Motor neuron (in vitro differentiated cells): Measurements from ENCODE around the gene DHX8. TPM values are rescaled to one million over a fixed set of nuclear protein-coding genes. Genes with fewer than 3 reads are reported as not detected.
"Not testable (repeated sequence)": the region's sequence is repeated elsewhere in the genome, so short reads cannot be mapped to it uniquely, and the experiment has no call there.

Experiments used
- ATAC-seq, 8 experiments: fragments of 200-7000 bp; cut with Tn5 transposase; replicated peaks in 6 of 8; 2 replicates each; pipeline ENCODE4 v1.8.0; 2021; ENCODE audit warnings: mild to moderate bottlenecking in 8 of 8, moderate library complexity in 8 of 8
- H3K27ac ChIP-seq, 2 donors: fragments of 250-450 bp; sonication (Bioruptor Pico); 2 replicates each; pipeline ENCODE4 v1.9.0; 2021; ENCODE audit warnings: antibody characterized with exemption in 2 of 2, mild to moderate bottlenecking in 2 of 2, moderate library complexity in 1 of 2
- H3K4me1 ChIP-seq, 2 donors: fragments of 250-450 bp; sonication (Bioruptor Pico); replicated peaks in 1 of 2; 2 replicates each; pipeline ENCODE4 v1.6.1; 2021; ENCODE audit warnings: antibody characterized with exemption in 2 of 2, mild to moderate bottlenecking in 2 of 2, moderate library complexity in 1 of 2
- H3K4me3 ChIP-seq, 5 donors: fragments of 250-450 bp; sonication (Bioruptor Pico); 2 replicates each; pipeline ENCODE4 v1.9.0; 2021; ENCODE audit warnings: antibody characterized with exemption in 5 of 5, mild to moderate bottlenecking in 5 of 5, moderate library complexity in 4 of 5
- WGBS, 10 experiments: fragments of 450-650 bp; shearing (Covaris generic); methylation state at CpG; one replicate each; pipeline ENCODE4 v1.0.0; 2022; 5-methylcytosine and 5-hydroxymethylcytosine counted together
- in situ Hi-C, 9 experiments: fragments of 400-800 bp; cut with MboI; loops; one replicate each; pipeline ENCODE4 v1.15.0; 2021; ENCODE audit warnings: low sequenced_read_pairs in 9 of 9, low pct_unique_long_range_greater_than_20kb in 2 of 9; ENCODE audit not compliant: unreplicated experiment in 9 of 9
- total RNA-seq, 8 experiments: library from RNA; unstranded; fragments of 300-600 nt; gene quantifications; 2 replicates each; pipeline versions ENCODE4 v1.2.3 to v1.2.4, GENCODE V29; 2022

The DHX8 gene
- total RNA-seq, 8 experiments from 2014 or later: 16.9 to 54.2 (median 33.9) TPM

GRCh38 chr17:43509440-43509839 is 25.7 kb downstream of the DHX8 start:
- H3K27ac ChIP-seq, in situ Hi-C loops, H3K4me1 ChIP-seq, ATAC-seq, H3K4me3 ChIP-seq: not testable (repeated sequence)
- 80 to 100% (median 98%) methylated on average over 1 to 7 of the region's 7 CpGs; no CpG with 5 or more reads in 3 of the 10 experiments for WGBS, 10 experiments

- in situ Hi-C loops, H3K4me1 ChIP-seq, H3K27ac ChIP-seq, H3K4me3 ChIP-seq, ATAC-seq: not testable (repeated sequence)
- WGBS, 10 experiments: 80 to 100% (median 100%) methylated on average over 1 to 3 of the region's 3 CpGs; no CpG with 5 or more reads in 3 of the 10 experiments
Observed at GRCh38 chr17:43511199-43511598, 27.4 kb downstream of the DHX8 start.

- WGBS, 10 experiments: 43 to 86% methylated on average over 1 of the region's 1 CpG; no CpG with 5 or more reads in 8 of the 10 experiments
- Histone ChIP-seq H3K27ac (no peak overlapping the region), H3K4me1 (no peaks in the 10 kb centered on the region), H3K4me3 (no peak overlapping the region)
- ATAC-seq: peak in 2 of 8 experiments; percentile 11 to 42
- in situ Hi-C loops: no loop called here
Observed at GRCh38 chr17:43515656-43516055, 31.9 kb downstream of the DHX8 start.

DNA sequence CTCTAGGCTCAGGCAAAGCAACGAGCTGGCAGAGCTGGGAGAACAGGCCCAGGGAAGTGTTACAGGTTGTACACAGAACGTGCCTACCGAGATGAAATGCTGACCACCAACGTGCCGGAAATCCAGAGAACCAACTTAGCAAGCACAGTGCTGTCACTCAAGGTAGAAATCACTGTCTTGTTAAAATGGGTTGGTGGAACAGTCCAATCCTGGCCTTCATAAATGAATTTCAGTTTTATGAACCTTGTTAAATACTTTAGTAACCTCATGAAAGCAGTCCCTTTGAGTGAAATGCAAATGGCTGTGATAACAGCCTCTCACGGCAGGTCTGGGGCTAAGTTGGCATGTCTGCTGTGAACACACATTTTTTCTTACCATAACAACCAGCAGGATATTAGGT is 33.4 kb downstream of the DHX8 start:
- peak in 1 of 8 experiments; percentile 12 for ATAC-seq
- Histone ChIP-seq H3K27ac (no peak overlapping the region), H3K4me3 (no peak overlapping the region), H3K4me1 (no peaks in the 10 kb centered on the region)
- WGBS, 10 experiments: 50 to 100% (median 88%) methylated on average over 1 to 4 of the region's 6 CpGs; no CpG with 5 or more reads in 2 of the 10 experiments
- in situ Hi-C loops: no loop called here

DNA sequence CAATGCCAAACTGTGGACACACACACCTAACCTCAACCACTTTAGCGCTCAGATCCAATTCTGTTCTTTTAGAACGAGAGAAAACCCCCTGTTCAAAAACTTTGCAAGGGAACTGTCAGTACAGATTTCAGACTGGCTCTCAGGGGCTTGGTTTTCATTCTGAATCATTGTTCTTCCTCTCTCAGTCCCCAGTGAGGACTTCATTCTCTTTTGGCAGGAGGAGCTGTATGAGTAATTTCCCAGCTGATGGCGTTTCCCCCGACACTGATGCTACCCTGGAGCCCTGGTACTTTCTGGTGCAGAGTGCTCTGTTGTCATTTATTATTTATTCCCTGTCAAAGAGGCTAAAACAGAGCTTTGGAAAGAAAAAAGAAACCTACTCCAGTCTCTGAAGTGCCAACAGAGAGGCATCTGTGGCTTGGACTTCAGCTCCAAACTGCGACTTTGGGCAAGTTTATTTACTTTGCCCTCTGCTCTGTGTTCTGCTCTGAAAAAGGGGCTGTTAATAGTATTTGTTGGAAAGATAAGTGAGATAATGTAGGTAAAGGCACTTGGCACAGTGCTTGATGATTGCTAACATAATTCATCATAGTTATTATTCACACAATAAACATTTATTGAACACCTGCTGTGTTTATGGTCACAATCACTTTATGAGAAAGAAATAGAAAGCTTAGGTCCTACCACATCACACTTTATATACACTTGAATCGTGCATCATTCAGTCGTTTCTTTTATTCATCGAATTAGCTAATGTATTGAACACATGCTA is 34.0 kb downstream of the DHX8 start:
- ATAC-seq: peak in 2 of 8 experiments; percentile 47 to 56
- Histone ChIP-seq H3K4me3 (no peak overlapping the region), H3K4me1 (no peaks in the 10 kb centered on the region), H3K27ac (no peak overlapping the region)
- WGBS, 10 experiments: 53 to 94% (median 85%) methylated on average over 2 to 7 of the region's 8 CpGs; no CpG with 5 or more reads in 1 of the 10 experiments
- in situ Hi-C loops: no loop called here

DNA sequence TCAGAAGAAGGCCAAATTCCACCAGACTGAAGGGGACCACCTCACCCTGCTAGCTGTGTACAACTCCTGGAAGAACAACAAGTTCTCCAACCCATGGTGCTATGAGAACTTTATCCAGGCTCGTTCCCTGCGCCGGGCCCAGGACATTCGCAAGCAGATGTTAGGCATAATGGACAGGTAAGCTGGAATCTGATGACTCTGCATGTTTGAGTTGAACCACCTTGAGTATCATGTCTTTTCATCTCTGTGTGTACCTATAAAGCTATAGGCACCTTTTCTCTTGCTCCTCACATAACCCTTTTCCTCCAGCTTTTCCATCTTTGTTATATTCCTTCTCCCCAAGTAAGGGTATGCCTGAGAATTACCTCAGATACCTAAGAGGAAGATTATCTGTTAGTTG is 37.6 kb downstream of the DHX8 start:
- in situ Hi-C loops: no loop called here
- no peak overlapping the region for H3K4me3 ChIP-seq
- no peak overlapping the region for H3K27ac ChIP-seq
- H3K4me1 ChIP-seq: peaks cover 0 to 7% of the 10 kb centered on the region in 2 donors
- ATAC-seq: no peak
- WGBS, 10 experiments: 80 to 100% (median 98%) methylated on average over 1 to 4 of the region's 4 CpGs; no CpG with 5 or more reads in 4 of the 10 experiments

GRCh38 chr17:43524945-43525575 is 41.3 kb downstream of the DHX8 start:
- peaks cover 7 to 22% of the 10 kb centered on the region in 2 donors for H3K4me1 ChIP-seq
- peak in 3 of 8 experiments; percentile 47 to 83 (median 78) for ATAC-seq
- H3K27ac ChIP-seq: no peak overlapping the region
- 60 to 100% (median 80%) methylated on average over 1 to 6 of the region's 8 CpGs; no CpG with 5 or more reads in 3 of the 10 experiments for WGBS, 10 experiments
- H3K4me3 ChIP-seq: no peak overlapping the region
- in situ Hi-C loops: no loop called here

DNA sequence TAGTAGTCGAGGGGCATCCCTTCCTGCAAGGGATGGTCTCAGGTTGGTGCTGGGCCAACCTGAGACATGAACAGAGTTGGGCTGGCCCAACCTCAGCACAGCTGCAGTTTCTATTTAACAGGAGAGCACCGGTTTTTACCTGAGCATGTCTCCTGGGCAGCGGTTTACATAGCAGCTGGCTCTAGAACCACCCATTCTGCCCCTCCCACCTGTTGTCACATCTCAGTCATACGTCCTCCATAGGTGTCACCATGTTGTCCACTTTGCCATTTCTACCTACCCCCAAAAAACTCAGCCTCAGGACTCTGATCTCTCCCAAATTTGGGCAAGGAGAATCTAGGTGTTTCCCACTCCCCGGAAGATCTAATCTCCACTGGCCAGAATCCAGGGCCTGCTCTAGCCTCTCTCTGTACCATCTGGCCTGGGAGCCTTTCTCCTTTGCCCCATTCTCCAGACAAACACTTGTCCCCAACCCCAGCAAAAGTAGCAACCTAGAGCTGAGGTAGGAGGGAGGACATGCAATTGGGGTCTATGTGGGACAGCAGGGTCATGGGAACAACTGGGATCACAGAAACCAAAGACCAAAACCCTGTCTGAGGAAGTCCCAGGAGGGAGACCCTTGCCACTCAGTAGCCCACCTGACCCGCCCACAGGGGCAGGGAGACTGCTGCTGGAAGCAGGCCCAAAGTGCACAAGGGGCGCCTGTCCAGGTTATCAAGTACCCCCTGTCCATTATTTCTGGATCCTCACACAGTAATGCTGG is 43.3 kb downstream of the DHX8 start:
- peaks cover 24 to 34% of the 10 kb centered on the region in 2 donors for H3K4me1 ChIP-seq
- ATAC-seq: no peak
- H3K4me3 ChIP-seq: no peak overlapping the region
- in situ Hi-C loops: no loop called here
- no peak overlapping the region for H3K27ac ChIP-seq
- 60 to 100% (median 93%) methylated on average over 1 to 5 of the region's 7 CpGs; no CpG with 5 or more reads in 2 of the 10 experiments for WGBS, 10 experiments

- ATAC-seq: peak in 1 of 8 experiments; percentile 10
- Histone ChIP-seq H3K27ac (no peak overlapping the region), H3K4me1 (peaks cover 24 to 34% of the 10 kb centered on the region in 2 donors), H3K4me3 (no peak overlapping the region)
- WGBS, 10 experiments: 40 to 100% (median 75%) methylated on average over 1 to 6 of the region's 13 CpGs; no CpG with 5 or more reads in 7 of the 10 experiments
- in situ Hi-C loops: no loop called here
Observed at GRCh38 chr17:43528319-43528987, 44.7 kb downstream of the DHX8 start.

GRCh38 chr17:43528988-43529814 is 45.4 kb downstream of the DHX8 start:
- Histone ChIP-seq H3K4me3 (no peak overlapping the region), H3K27ac (no peak overlapping the region), H3K4me1 (peaks cover 24 to 34% of the 10 kb centered on the region in 2 donors)
- 87 to 100% (median 99%) methylated on average over 3 to 8 of the region's 20 CpGs; no CpG with 5 or more reads in 6 of the 10 experiments for WGBS, 10 experiments
- no peak for ATAC-seq
- in situ Hi-C loops: no loop called here

DNA sequence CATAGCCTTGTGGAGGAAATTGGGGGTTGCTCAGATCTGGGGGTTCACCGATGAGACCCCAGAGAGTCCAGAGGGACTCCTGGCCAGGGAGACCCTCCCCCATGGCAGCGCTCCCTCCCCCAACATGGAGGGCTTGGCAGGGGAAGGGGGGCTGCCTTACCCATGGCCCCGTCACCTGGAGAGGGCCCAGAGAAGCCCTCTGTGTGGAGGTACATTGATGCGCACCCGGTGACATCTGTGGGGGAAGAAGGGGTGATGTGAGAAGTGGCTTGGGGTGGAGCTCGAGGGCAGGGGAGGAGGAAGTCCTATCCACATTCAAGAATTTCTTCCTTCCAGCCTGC is 46.1 kb downstream of the DHX8 start:
- in situ Hi-C loops: no loop called here

More for the DNA sequence above, 46.1 kb downstream of the DHX8 start:
- H3K4me1 ChIP-seq: peaks cover 24 to 34% of the 10 kb centered on the region in 2 donors
- peak in 4 of 8 experiments; percentile 0 to 19 (median 6) for ATAC-seq
- no peak overlapping the region for H3K27ac ChIP-seq
- 40 to 77% (median 60%) methylated on average over 1 to 3 of the region's 6 CpGs; no CpG with 5 or more reads in 7 of the 10 experiments for WGBS, 10 experiments
- no peak overlapping the region for H3K4me3 ChIP-seq
